ENCODE data around the gene NKD2.

DNA sequence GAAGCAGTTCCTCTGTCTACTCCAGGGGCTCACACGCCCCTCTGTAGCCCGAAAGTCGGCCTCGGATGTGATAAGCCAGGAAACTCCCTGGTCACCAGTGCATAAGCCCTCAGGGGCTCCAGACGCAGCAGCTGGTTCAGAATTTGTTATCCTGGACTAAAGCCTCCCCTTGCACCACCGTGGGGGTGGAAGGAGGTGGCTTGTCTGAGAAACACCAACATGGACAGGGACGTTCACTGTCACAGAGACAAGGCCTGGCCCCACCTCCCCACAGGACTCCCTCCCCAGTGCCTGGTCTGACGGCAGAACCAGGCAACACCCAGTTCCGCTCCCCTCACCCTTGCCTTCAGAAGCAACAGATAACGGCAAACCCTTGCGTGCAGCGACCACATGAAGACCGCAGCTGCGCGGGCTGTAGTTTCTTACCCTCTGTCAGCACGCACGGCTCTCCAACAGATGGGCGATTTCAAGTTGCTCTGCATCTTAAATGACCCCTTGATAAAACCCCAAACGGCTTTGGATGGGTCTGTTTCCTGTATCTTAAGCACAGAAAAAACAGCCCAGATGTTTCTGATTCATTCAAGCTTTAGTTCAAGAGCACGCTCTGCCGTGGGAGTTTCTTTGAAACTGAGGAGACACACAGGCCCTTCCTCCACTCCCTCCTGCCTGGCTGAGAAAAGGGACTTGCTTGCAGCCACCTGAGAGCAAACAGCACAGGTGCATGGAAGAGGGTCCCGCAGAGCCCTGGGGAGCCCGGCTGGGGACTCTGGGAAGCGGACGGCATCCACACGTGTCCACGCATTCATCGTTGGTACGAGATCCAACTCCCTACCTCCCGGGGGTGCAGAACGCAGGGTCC, 44.7 kb upstream of the NKD2 start:
- TF ChIP-seq, protein P1, sequence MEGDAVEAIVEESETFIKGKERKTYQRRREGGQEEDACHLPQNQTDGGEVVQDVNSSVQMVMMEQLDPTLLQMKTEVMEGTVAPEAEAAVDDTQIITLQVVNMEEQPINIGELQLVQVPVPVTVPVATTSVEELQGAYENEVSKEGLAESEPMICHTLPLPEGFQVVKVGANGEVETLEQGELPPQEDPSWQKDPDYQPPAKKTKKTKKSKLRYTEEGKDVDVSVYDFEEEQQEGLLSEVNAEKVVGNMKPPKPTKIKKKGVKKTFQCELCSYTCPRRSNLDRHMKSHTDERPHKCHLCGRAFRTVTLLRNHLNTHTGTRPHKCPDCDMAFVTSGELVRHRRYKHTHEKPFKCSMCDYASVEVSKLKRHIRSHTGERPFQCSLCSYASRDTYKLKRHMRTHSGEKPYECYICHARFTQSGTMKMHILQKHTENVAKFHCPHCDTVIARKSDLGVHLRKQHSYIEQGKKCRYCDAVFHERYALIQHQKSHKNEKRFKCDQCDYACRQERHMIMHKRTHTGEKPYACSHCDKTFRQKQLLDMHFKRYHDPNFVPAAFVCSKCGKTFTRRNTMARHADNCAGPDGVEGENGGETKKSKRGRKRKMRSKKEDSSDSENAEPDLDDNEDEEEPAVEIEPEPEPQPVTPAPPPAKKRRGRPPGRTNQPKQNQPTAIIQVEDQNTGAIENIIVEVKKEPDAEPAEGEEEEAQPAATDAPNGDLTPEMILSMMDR (IDR thresholded peaks at IDR 0.05; ENCODE audit: low read depth, low read length), result no peak
- peak; percentile 85 for TF ChIP-seq POLR2A (IDR thresholded peaks at IDR 0.05; ENCODE audit: extremely low read depth, insufficient read length)
- TF ChIP-seq, protein P2, sequence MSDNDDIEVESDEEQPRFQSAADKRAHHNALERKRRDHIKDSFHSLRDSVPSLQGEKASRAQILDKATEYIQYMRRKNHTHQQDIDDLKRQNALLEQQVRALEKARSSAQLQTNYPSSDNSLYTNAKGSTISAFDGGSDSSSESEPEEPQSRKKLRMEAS (IDR thresholded peaks at IDR 0.05; ENCODE audit: low read depth, low read length), result peak; percentile 94

All from NB4 (cell line).